HCT116 (cell line): ENCODE measurements around the gene CAMK1D. TPM values are rescaled to one million over a fixed set of nuclear protein-coding genes. Genes with fewer than 3 reads are reported as not detected.
A peak's percentile ranks its signal among the peaks of the same experiment; 100 is the strongest.

ENCODE experiments used
- ATAC-seq: fragments of 200-7000 bp; cut with Tn5 transposase; 2 replicates; pipeline ENCODE4 v1.9.1; 2020; ENCODE audit warnings: mild to moderate bottlenecking, moderate library complexity
- BruUV-seq: library from RNA; stranded (reverse); fragments of 400-500 nt; replicated peaks from 2 replicates; lab custom pipeline; 2021; lab: Mats Ljungman, UMichigan
- CTCF ChIA-PET: fragments of 300-600 bp; sonication (Branson Sonifier 250); formaldehyde crosslinking; loops from one replicate; lab custom pipeline; 2021; ENCODE audit warnings: antibody characterized with exemption; lab: Charles Lee
- POLR2A ChIA-PET: fragments of 300-600, 350-600 bp; sonication (Branson Sonifier 250); formaldehyde crosslinking; loops from one replicate; lab custom pipeline; 2021; ENCODE audit warnings: antibody characterized with exemption; lab: Charles Lee
- RAD21 ChIA-PET, 2 experiments: fragments of 300-600 bp; sonication (Branson Sonifier 250); formaldehyde crosslinking; loops; one replicate each; lab custom pipeline; 2023; ENCODE audit warnings: low total read pairs in 2 of 2; ENCODE audit not compliant: uncharacterized antibody in 2 of 2, unreplicated experiment in 2 of 2, low non-redundant PET in 1 of 2; lab: Charles Lee
- DNase-seq: peaks from one replicate; pipeline ENCODE4 v3.0.0-alpha.2; 2010; ENCODE audit warnings: low read depth, low spot score
- H2AFZ ChIP-seq: fragments of 200-600 bp; shearing (Covaris generic), sonication (generic); 2 replicates; pipeline ENCODE4 v1.6.1; 2017; ENCODE audit warnings: low read depth, mixed run types, mixed read lengths, antibody characterized with exemption, low read length; ENCODE audit not compliant: poor library complexity, severe bottlenecking
- H3K27ac ChIP-seq: 2 replicates; pipeline ENCODE4 v1.5.1; 2012; ENCODE audit warnings: low read depth, low read length
- H3K27me3 ChIP-seq: fragments of 200-600 bp; sonication (generic); 2 replicates; pipeline ENCODE4 v1.6.1; 2016; ENCODE audit warnings: mixed run types, low read length, mixed read lengths; ENCODE audit not compliant: insufficient read depth
- H3K36me3 ChIP-seq, 2 experiments: fragments of 200-500 bp in 1 of 2; fragments of 200-600 bp in 1 of 2; sonication (Bioruptor generic) in 1 of 2; sonication (generic) in 1 of 2; 2 replicates each; pipeline versions ENCODE4 v1.5.1 to v1.6.1; 2014 to 2016; ENCODE audit warnings: low read length in 2 of 2, inconsistent platforms in 1 of 2, mixed read lengths in 1 of 2, mixed run types in 1 of 2; ENCODE audit not compliant: insufficient read depth in 2 of 2, control insufficient read depth in 1 of 2
- H3K4me1 ChIP-seq, 2 experiments: fragments of 200-600 bp in 1 of 2; sonication (generic) in 1 of 2; 2 replicates each; pipeline versions ENCODE4 v1.5.1 to v1.6.1; 2012 to 2017; ENCODE audit warnings: low read length in 2 of 2, inconsistent platforms in 1 of 2, mild to moderate bottlenecking in 1 of 2, mixed read lengths in 1 of 2, mixed run types in 1 of 2, moderate library complexity in 1 of 2; ENCODE audit not compliant: insufficient read depth in 2 of 2, control insufficient read depth in 1 of 2
- H3K4me2 ChIP-seq: fragments of 200-600 bp; sonication (generic); 2 replicates; pipeline ENCODE4 v1.6.1; 2017; ENCODE audit warnings: mixed run types, low read length, mixed read lengths
- H3K4me3 ChIP-seq, 2 experiments: fragments of 200-600 bp in 1 of 2; sonication (generic) in 1 of 2; replicated peaks in 1 of 2; 2 replicates each; pipeline ENCODE4 v1.5.1; 2011 to 2016; ENCODE audit warnings: low read length in 2 of 2, control low read depth in 1 of 2, low read depth in 1 of 2, mild to moderate bottlenecking in 1 of 2, mixed read lengths in 1 of 2, mixed run types in 1 of 2
- H3K79me2 ChIP-seq: fragments of 200-600 bp; sonication (generic); 2 replicates; pipeline ENCODE4 v1.6.1; 2017; ENCODE audit warnings: mild to moderate bottlenecking, mixed run types, low read length, moderate library complexity, mixed read lengths; ENCODE audit not compliant: insufficient read depth
- H3K9ac ChIP-seq: fragments of 200-600 bp; sonication (generic); 2 replicates; pipeline ENCODE4 v1.6.1; 2016; ENCODE audit warnings: low read length, mixed read lengths
- H3K9me2 ChIP-seq: fragments of 200-600 bp; sonication (generic), shearing (Covaris generic); 2 replicates; pipeline ENCODE4 v1.6.1; 2017; ENCODE audit warnings: mixed run types, mild to moderate bottlenecking, moderate library complexity; ENCODE audit not compliant: insufficient read depth
- H3K9me3 ChIP-seq, 2 experiments: fragments of 200-500 bp in 1 of 2; fragments of 200-600 bp in 1 of 2; sonication (Bioruptor generic) in 1 of 2; sonication (generic) in 1 of 2; 2 replicates each; pipeline ENCODE4 v1.6.1; 2014 to 2017; ENCODE audit warnings: low read length in 2 of 2, mixed read lengths in 2 of 2, inconsistent platforms in 1 of 2, low read depth in 1 of 2, mild to moderate bottlenecking in 1 of 2, mixed run types in 1 of 2, moderate library complexity in 1 of 2; ENCODE audit not compliant: control insufficient read depth in 1 of 2, insufficient read depth in 1 of 2
- H4K20me1 ChIP-seq: fragments of 200-600 bp; sonication (generic), shearing (Covaris generic); 2 replicates; pipeline ENCODE4 v1.6.1; 2017; ENCODE audit warnings: mixed run types, mild to moderate bottlenecking, moderate library complexity; ENCODE audit not compliant: insufficient read depth
- CEBPB ChIP-seq: IDR thresholded peaks from 2 replicates; pipeline ENCODE4 v1.6.1; 2012; ENCODE audit warnings: low read depth
- ELF1 ChIP-seq: IDR thresholded peaks from 2 replicates; pipeline ENCODE4 v1.6.1; 2012; ENCODE audit warnings: low read depth, borderline replicate concordance
- FOSL1 ChIP-seq: IDR thresholded peaks from 2 replicates; pipeline ENCODE4 v1.6.1; 2012; ENCODE audit warnings: low read depth
- JUND ChIP-seq: IDR thresholded peaks from 2 replicates; pipeline ENCODE4 v1.6.1; 2012
- SIN3A ChIP-seq: IDR thresholded peaks from 2 replicates; pipeline ENCODE4 v1.6.1; 2012; ENCODE audit warnings: low read depth
- TCF7L2 ChIP-seq: IDR thresholded peaks from 2 replicates; pipeline ENCODE4 v1.7.0; 2011; ENCODE audit warnings: borderline replicate concordance, inconsistent platforms; ENCODE audit not compliant: insufficient read depth, insufficient read length; ENCODE audit errors: extremely low read depth
- ZFX ChIP-seq: fragments of 450-650 bp; IDR thresholded peaks from 2 replicates; pipeline ENCODE4 v1.6.1; 2017
- intact Hi-C: fragments of 100-400 bp; cut with micrococcal nuclease; formaldehyde crosslinking; loops from 2 replicates; pipeline ENCODE4 v1.10.0; 2022
- total RNA-seq: library from RNA; stranded (reverse); gene quantifications from one replicate; pipeline ENCODE4 v1.2.1, GENCODE V29; 2021; ENCODE audit not compliant: unreplicated experiment

Gene CAMK1D
- total RNA-seq, 1 experiment from 2014 or later = 9.6 TPM

- no TSS peak for BruUV-seq
- Histone ChIP-seq H3K4me2 (no peak overlapping the region), H3K27me3 (no peaks in the 10 kb centered on the region), H4K20me1 (no peaks in the 10 kb centered on the region), H3K4me1 (peaks cover 6 to 18% of the 10 kb centered on the region in 2 experiments; a peak in 3 of 4 replicates), H3K9me3 (no peaks in the 10 kb centered on the region), H3K36me3 (no peaks in the 10 kb centered on the region), H3K27ac (no peak overlapping the region), H2AFZ (no peak overlapping the region), H3K79me2 (no peaks in the 10 kb centered on the region), H3K4me3 (no peak overlapping the region), H3K9ac (no peak overlapping the region), H3K9me2 (no peaks in the 10 kb centered on the region)
- ChIA-PET POLR2A (no interaction called here), RAD21 (no interaction called here), CTCF (interaction anchor here (1.2 kb wide), 1 partner anchor 14 kb away, joined by 3 read pairs; no protein-coding TSS in a partner anchor)
- TF ChIP-seq JUND = no peak
- DNase-seq (no peak), ATAC-seq (no peak)
- intact Hi-C loops = loop anchor here (5.0 to 10.0 kb wide), 2 partner anchors 72 to 361 kb away; no protein-coding TSS in a partner anchor
These were observed 2.6 kb upstream of the CAMK1D start for GRCh38 chr10:12346707-12347106.

GRCh38 chr10:12348294-12348869, 965 bp upstream of the CAMK1D start:
- TF ChIP-seq FOSL1 (no peak), ELF1 (no peak), ZFX (0 out of 2 replicates have a peak, but pooled peaks have one; percentile 11), TCF7L2 (no peak), SIN3A (no peak), CEBPB (no peak)
- H4K20me1 ChIP-seq = no peaks in the 10 kb centered on the region
- no peaks in the 10 kb centered on the region for H3K79me2 ChIP-seq
- H3K9ac ChIP-seq = no peak overlapping the region
- no peak overlapping the region for H3K27ac ChIP-seq
- RAD21 ChIA-PET = no interaction called here
- intact Hi-C loops = loop anchor here (5.0 to 10.0 kb wide), 2 partner anchors 74 to 359 kb away; no protein-coding TSS in a partner anchor
- no peaks in the 10 kb centered on the region for H3K9me2 ChIP-seq
- POLR2A ChIA-PET = no interaction called here
- H3K27me3 ChIP-seq = no peaks in the 10 kb centered on the region
- H2AFZ ChIP-seq = no peak overlapping the region
- no TSS peak for BruUV-seq
- H3K4me1 ChIP-seq = peaks cover 6 to 23% of the 10 kb centered on the region in 2 experiments; a peak in 3 of 4 replicates
- H3K9me3 ChIP-seq = no peaks in the 10 kb centered on the region
- peak overlapping the region; percentile 93 for H3K4me2 ChIP-seq
- peak overlapping the region in 1 of 2 experiments; percentile 70; a peak in 3 of 4 replicates for H3K4me3 ChIP-seq
- H3K36me3 ChIP-seq = no peaks in the 10 kb centered on the region
- DNase-seq (no peak), ATAC-seq (no peak)
- CTCF ChIA-PET = interaction anchor here (1.0 kb wide), 1 partner anchor 308 kb away, joined by 3 read pairs; no protein-coding TSS in a partner anchor
